Lower lobe of right lung (tissue), 2 donors: ENCODE measurements around the gene TK2. TPM values are rescaled to one million over a fixed set of nuclear protein-coding genes. Genes with fewer than 3 reads are reported as not detected.
"Not testable (repeated sequence)": the region's sequence is repeated elsewhere in the genome, so short reads cannot be mapped to it uniquely, and the experiment has no call there.

ENCODE experiments used
- ATAC-seq, 2 donors: fragments of 200-7000 bp; cut with Tn5 transposase; one replicate each; pipeline ENCODE4 v1.9.1; 2020 to 2022; ENCODE audit warnings: mild to moderate bottlenecking in 2 of 2, moderate library complexity in 2 of 2
- DNase-seq: peaks from one replicate; pipeline ENCODE4 v3.0.0-alpha.2; 2020
- H3K27ac ChIP-seq: fragments of 200-600 bp; one replicate; pipeline ENCODE4 v1.8.0; 2022
- H3K27me3 ChIP-seq: fragments of 200-600 bp; one replicate; pipeline ENCODE4 v1.8.0; 2022; ENCODE audit warnings: low read depth
- H3K36me3 ChIP-seq: fragments of 200-600 bp; one replicate; pipeline ENCODE4 v1.8.0; 2022; ENCODE audit warnings: mild to moderate bottlenecking
- H3K4me1 ChIP-seq: fragments of 200-600 bp; one replicate; pipeline ENCODE4 v1.8.0; 2022
- H3K4me3 ChIP-seq: fragments of 200-600 bp; one replicate; pipeline ENCODE4 v1.8.0; 2022; ENCODE audit warnings: mild to moderate bottlenecking
- H3K9me3 ChIP-seq: fragments of 200-600 bp; one replicate; pipeline ENCODE4 v1.8.0; 2022
- CTCF ChIP-seq: fragments of 200-600 bp; IDR thresholded peaks from one replicate; pipeline ENCODE4 v1.8.0; 2022; ENCODE audit warnings: antibody characterized with exemption, mild to moderate bottlenecking
- intact Hi-C: fragments of 100-400 bp; cut with DNase I; formaldehyde crosslinking; loops from one replicate; pipeline ENCODE4 v1.11.0; 2022
- total RNA-seq: library from RNA; stranded (reverse); fragmentation: NEBNext Ultra II Directional; extraction: Animal tissue kit (Norgen Biotek cat#: 25700); gene quantifications from one replicate; pipeline ENCODE4 v1.2.1, GENCODE V29; 2021
- donor health status: DM: no; HTN: yes; CAD: no; lungs with severe emphysema.

The TK2 gene
- total RNA-seq, 1 donor from 2014 or later: 36.2 TPM

GRCh38 chr16:66467611-66468010, 82.3 kb downstream of the TK2 start:
- Histone ChIP-seq H3K4me1 (no peaks in the 10 kb centered on the region), H3K27ac (no peak overlapping the region), H3K4me3 (no peak overlapping the region), H3K9me3 (no peaks in the 10 kb centered on the region), H3K36me3 (no peaks in the 10 kb centered on the region), H3K27me3 (no peaks in the 10 kb centered on the region)
- intact Hi-C loops: no loop called here
- TF ChIP-seq CTCF: no peak
- ATAC-seq (no peak), DNase-seq (no peak)

GRCh38 chr16:66466636-66467035, 83.3 kb downstream of the TK2 start:
- ATAC-seq, H3K27ac ChIP-seq, H3K36me3 ChIP-seq, H3K4me3 ChIP-seq, H3K9me3 ChIP-seq, DNase-seq, H3K4me1 ChIP-seq, H3K27me3 ChIP-seq, intact Hi-C loops: not testable (repeated sequence)

GRCh38 chr16:66465946-66466345, 84.0 kb downstream of the TK2 start:
- ATAC-seq, H3K4me1 ChIP-seq, H3K9me3 ChIP-seq, H3K27ac ChIP-seq, H3K36me3 ChIP-seq, H3K27me3 ChIP-seq, DNase-seq, intact Hi-C loops, H3K4me3 ChIP-seq: not testable (repeated sequence)

GRCh38 chr16:66462912-66463311, 87.0 kb downstream of the TK2 start:
- H3K27me3 ChIP-seq: peaks cover 25% of the 10 kb centered on the region
- H3K4me1 ChIP-seq: no peaks in the 10 kb centered on the region
- intact Hi-C loops: no loop called here
- DNase-seq: no peak
- TF ChIP-seq CTCF: no peak
- H3K9me3 ChIP-seq: no peaks in the 10 kb centered on the region
- no peak overlapping the region for H3K27ac ChIP-seq
- no peak overlapping the region for H3K4me3 ChIP-seq
- no peaks in the 10 kb centered on the region for H3K36me3 ChIP-seq
- no peak for ATAC-seq

GRCh38 chr16:66460703-66461102, 89.2 kb downstream of the TK2 start:
- peaks cover 25% of the 10 kb centered on the region for H3K27me3 ChIP-seq
- no peaks in the 10 kb centered on the region for H3K36me3 ChIP-seq
- no peak for TF ChIP-seq CTCF
- H3K4me1 ChIP-seq: no peaks in the 10 kb centered on the region
- no peak overlapping the region for H3K4me3 ChIP-seq
- ATAC-seq (no peak), DNase-seq (no peak)
- no peak overlapping the region for H3K27ac ChIP-seq
- H3K9me3 ChIP-seq: no peaks in the 10 kb centered on the region
- intact Hi-C loops: no loop called here

- Histone ChIP-seq H3K4me3 (no peak overlapping the region), H3K4me1 (no peaks in the 10 kb centered on the region), H3K36me3 (no peaks in the 10 kb centered on the region), H3K9me3 (no peaks in the 10 kb centered on the region), H3K27me3 (peaks cover 25% of the 10 kb centered on the region), H3K27ac (no peak overlapping the region)
- no peak for ATAC-seq
- DNase-seq: no peak
- TF ChIP-seq CTCF: no peak
- intact Hi-C loops: no loop called here
These were observed 90.0 kb downstream of the TK2 start for GRCh38 chr16:66459878-66460277.

GRCh38 chr16:66458853-66459252, 91.1 kb downstream of the TK2 start:
- Histone ChIP-seq H3K27ac (no peak overlapping the region), H3K9me3 (no peaks in the 10 kb centered on the region), H3K36me3 (no peaks in the 10 kb centered on the region), H3K4me1 (no peaks in the 10 kb centered on the region), H3K27me3 (peaks cover 25% of the 10 kb centered on the region), H3K4me3 (no peak overlapping the region)
- TF ChIP-seq CTCF: no peak
- ATAC-seq: no peak
- intact Hi-C loops: no loop called here
- DNase-seq: no peak
